ENCODE results near the gene CLPSL2.

CLPSL2 gene

GRCh38 chr6:35788423-35788982 lies 12.1 kb downstream of the CLPSL2 start:
- no peak for DNase-seq

- DNase-seq, result peak in 1 of 2 experiments; percentile 24
Measured at GRCh38 chr6:35790683-35791082, 14.3 kb downstream of the CLPSL2 start.

- no peak for DNase-seq
Measured at GRCh38 chr6:35794536-35795452, 18.4 kb downstream of the CLPSL2 start.

GRCh38 chr6:35795453-35796071 lies 19.2 kb downstream of the CLPSL2 start:
- DNase-seq, result no peak

- DNase-seq, result no peak
Measured at GRCh38 chr6:35796236-35796635, 19.8 kb downstream of the CLPSL2 start.

- no peak for DNase-seq
Measured at GRCh38 chr6:35797837-35798526, 21.6 kb downstream of the CLPSL2 start.

- DNase-seq, result no peak
Measured at GRCh38 chr6:35798706-35799105, 22.3 kb downstream of the CLPSL2 start.

GRCh38 chr6:35801148-35801547 lies 24.8 kb downstream of the CLPSL2 start:
- DNase-seq, result no peak

- DNase-seq, result peak; percentile 56 to 62
Measured at GRCh38 chr6:35804996-35805736, 28.8 kb downstream of the CLPSL2 start, which contains the start of gene LHFPL5. TSS of gene LHFPL5 (plus strand) at chr6:35805352. CDS start at chr6:35805671, 319 bp downstream.

- DNase-seq, result peak; percentile 78 to 89
Measured at GRCh38 chr6:35808688-35809087, 32.3 kb downstream of the CLPSL2 start.

- DNase-seq, result no peak
Measured at GRCh38 chr6:35809809-35810208, 33.4 kb downstream of the CLPSL2 start.

- DNase-seq, result no peak
Measured at GRCh38 chr6:35810971-35811698, 34.7 kb downstream of the CLPSL2 start.

- no peak for DNase-seq
Measured at GRCh38 chr6:35811699-35811995, 35.2 kb downstream of the CLPSL2 start.

- DNase-seq, result no peak
Measured at GRCh38 chr6:35817515-35817914, 41.1 kb downstream of the CLPSL2 start.

- no peak for DNase-seq
Measured at GRCh38 chr6:35823601-35824000, 47.2 kb downstream of the CLPSL2 start.

GRCh38 chr6:35824552-35825192 lies 48.3 kb downstream of the CLPSL2 start:
- no peak for DNase-seq
